HG03558 (cell line): ENCODE results near the gene ZC3H15.

Experiments used
- ATAC-seq: cut with Tn5 transposase; IDR thresholded peaks from one replicate; pipeline ENCODE4 v1.9.1; 2021; ENCODE audit warnings: moderate number of reproducible peaks; ENCODE audit not compliant: unreplicated experiment; ENCODE audit errors: extremely low read depth

The ZC3H15 gene

GRCh38 chr2:186534406-186534805 lies 48.3 kb downstream of the ZC3H15 start:
- ATAC-seq, result no peak

- ATAC-seq, result no peak
Observed at GRCh38 chr2:186535861-186536260, 49.8 kb downstream of the ZC3H15 start.

- no peak for ATAC-seq
Observed at GRCh38 chr2:186537019-186537418, 51.0 kb downstream of the ZC3H15 start.

- ATAC-seq, result no peak
Observed at GRCh38 chr2:186540941-186541340, 54.9 kb downstream of the ZC3H15 start.

GRCh38 chr2:186542002-186542401 lies 55.9 kb downstream of the ZC3H15 start:
- ATAC-seq, result no peak

- ATAC-seq, result no peak
Observed at GRCh38 chr2:186543561-186544131, 57.6 kb downstream of the ZC3H15 start.

- ATAC-seq, result no peak
Observed at GRCh38 chr2:186544255-186544675, 58.2 kb downstream of the ZC3H15 start.

GRCh38 chr2:186546846-186547245 lies 60.8 kb downstream of the ZC3H15 start:
- ATAC-seq, result no peak

- ATAC-seq, result no peak
Observed at GRCh38 chr2:186551323-186552050, 65.4 kb downstream of the ZC3H15 start.

GRCh38 chr2:186554429-186554828 lies 68.4 kb downstream of the ZC3H15 start:
- ATAC-seq, result no peak

- no peak for ATAC-seq
Observed at GRCh38 chr2:186554850-186555671, 69.0 kb downstream of the ZC3H15 start.

- no peak for ATAC-seq
Observed at GRCh38 chr2:186558512-186559276, 72.6 kb downstream of the ZC3H15 start.
